Ectodermal cell (in vitro differentiated cells): ENCODE results near the gene ARFRP1.

ENCODE experiments used
- H3K27ac ChIP-seq: 2 replicates; pipeline ENCODE4 v1.7.0; 2013; ENCODE audit warnings: mild to moderate bottlenecking, low read depth, low read length; ENCODE audit not compliant: insufficient read depth, poor library complexity, severe bottlenecking
- H3K27me3 ChIP-seq: 2 replicates; pipeline ENCODE4 v1.7.0; 2013; ENCODE audit warnings: mild to moderate bottlenecking, low read length; ENCODE audit not compliant: insufficient read depth, control insufficient read depth, poor library complexity, severe bottlenecking
- H3K36me3 ChIP-seq: one replicate; pipeline ENCODE4 v1.7.0; 2013; ENCODE audit warnings: low read length; ENCODE audit not compliant: control insufficient read depth, insufficient read depth
- H3K4me1 ChIP-seq: one replicate; pipeline ENCODE4 v1.7.0; 2013; ENCODE audit warnings: low read length; ENCODE audit not compliant: control insufficient read depth, insufficient read depth
- H3K4me3 ChIP-seq: 2 replicates; pipeline ENCODE4 v1.7.0; 2013; ENCODE audit warnings: low read depth, low read length, control low read depth; ENCODE audit not compliant: insufficient read depth
- H3K9me3 ChIP-seq: 2 replicates; pipeline ENCODE4 v1.7.0; 2013; ENCODE audit warnings: mild to moderate bottlenecking, low read length, moderate library complexity; ENCODE audit not compliant: control insufficient read depth
- WGBS, 2 experiments: methylation state at CpG; one replicate each; pipeline ENCODE4 v1.1.7; 2013; ENCODE audit warnings: missing lambda C conversion rate in 2 of 2; 5-methylcytosine and 5-hydroxymethylcytosine counted together

The ARFRP1 gene

DNA sequence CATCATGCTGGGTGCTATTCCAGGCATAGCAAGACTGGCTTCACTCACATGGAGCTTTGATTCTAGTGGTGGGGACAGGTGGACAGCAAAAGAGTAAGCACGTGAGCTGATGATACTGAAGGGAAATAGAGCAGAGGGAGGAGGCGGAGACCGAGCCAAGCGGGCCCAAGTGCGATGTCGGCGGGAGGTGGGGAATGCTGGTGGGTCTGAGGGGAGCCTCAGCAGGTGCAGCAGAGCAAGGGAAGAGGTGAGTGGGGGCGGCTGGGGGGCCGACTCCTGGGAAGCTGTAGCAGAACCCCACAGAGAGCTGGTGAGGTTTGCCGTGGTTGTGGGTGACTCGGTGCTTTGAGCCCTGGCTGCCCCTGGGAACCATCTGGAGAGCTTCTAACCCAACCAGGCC, 39.4 kb downstream of the ARFRP1 start:
- Histone ChIP-seq H3K9me3 (no peaks in the 10 kb centered on the region), H3K27ac (no peak overlapping the region), H3K4me1 (peaks cover 3% of the 10 kb centered on the region), H3K4me3 (no peak overlapping the region), H3K36me3 (no peaks in the 10 kb centered on the region), H3K27me3 (no peaks in the 10 kb centered on the region)
- WGBS, 2 experiments: 94 to 96% methylated on average over 11 of the region's 11 CpGs

DNA sequence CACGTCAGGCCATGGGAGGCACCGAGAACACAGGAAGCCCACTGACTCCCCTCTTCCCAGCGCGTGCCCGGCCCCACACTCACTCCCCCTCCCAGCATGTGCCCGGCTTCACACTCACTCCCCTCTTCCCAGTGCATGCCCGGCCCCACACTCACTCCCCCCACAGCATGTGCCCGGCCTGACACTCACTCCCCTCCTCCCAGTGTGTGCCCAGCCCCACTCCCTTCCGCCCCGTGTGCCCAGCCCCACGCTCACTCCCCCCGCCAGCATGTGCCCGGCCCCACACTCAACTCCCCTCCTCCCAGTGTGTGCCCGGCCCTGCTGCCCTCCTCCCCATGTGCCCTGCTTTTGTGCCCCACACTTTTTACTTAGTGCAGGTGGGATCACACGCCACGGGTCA, 39.9 kb downstream of the ARFRP1 start:
- H3K9me3 ChIP-seq: no peaks in the 10 kb centered on the region
- no peaks in the 10 kb centered on the region for H3K27me3 ChIP-seq
- no peaks in the 10 kb centered on the region for H3K36me3 ChIP-seq
- 92 to 95% methylated on average over 16 of the region's 16 CpGs for WGBS, 2 experiments
- H3K4me3 ChIP-seq: no peak overlapping the region
- H3K4me1 ChIP-seq: peaks cover 3% of the 10 kb centered on the region
- H3K27ac ChIP-seq: no peak overlapping the region

DNA sequence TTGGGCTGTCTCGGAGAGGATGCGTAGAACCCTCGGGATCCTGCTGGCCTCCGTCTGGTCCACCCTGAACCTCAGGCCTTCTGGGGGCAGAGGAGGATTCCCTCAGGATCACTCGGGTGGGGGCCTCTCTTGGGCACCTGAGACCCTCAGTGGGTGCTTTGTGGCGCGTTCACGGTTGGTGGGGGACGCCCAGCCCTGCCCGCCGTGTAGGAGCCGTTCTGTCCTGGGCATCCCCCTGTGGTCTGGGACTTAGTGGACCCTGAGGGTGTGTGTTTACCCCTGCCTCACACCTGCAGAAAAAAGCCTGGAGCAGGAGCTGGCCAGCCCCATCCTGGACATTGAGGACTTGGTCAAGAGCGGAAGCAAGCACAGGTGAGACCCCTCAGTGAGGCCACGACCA, 42.1 kb downstream of the ARFRP1 start:
- Histone ChIP-seq H3K4me1 (peaks cover 3% of the 10 kb centered on the region), H3K36me3 (no peaks in the 10 kb centered on the region), H3K27ac (no peak overlapping the region), H3K4me3 (no peak overlapping the region), H3K27me3 (no peaks in the 10 kb centered on the region), H3K9me3 (no peaks in the 10 kb centered on the region)
- 96 to 97% methylated on average over 14 of the region's 14 CpGs for WGBS, 2 experiments

DNA sequence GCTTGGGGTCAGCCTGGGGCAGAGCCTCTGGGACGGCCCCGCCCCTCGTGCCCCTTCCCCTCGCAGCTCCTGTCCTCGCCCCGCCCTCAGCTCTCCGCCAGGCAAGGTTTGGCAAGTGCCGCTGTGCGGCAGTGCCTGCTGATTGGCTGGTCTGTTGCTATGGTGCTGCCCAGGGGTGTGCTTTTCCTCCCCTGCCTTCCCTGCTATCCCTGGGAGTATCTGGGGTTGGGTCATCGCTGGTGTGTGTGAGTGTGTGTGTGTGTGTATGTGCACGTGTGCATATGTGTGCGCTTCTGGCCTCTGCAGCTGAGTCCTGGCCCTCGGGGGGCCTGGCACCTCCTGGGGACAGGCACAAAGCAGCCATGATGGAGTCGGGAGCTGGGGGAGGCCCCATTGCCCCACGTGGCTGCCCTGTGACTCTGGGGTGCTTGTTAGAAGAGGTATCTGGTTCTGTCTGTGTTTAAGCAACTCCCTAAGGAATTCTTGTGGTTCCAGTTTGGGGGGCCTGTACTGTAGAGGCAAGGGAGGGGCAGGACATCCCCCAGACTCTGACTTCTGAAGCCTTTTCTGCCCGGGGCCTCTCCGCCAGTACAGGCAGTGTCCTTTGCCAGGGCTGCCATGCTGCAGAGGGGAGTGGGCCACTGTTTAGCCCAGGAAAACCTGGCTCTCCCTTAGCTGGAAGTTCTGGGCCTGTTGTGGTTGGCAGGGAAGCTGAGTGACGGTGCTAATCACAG, 42.7 kb downstream of the ARFRP1 start:
- H3K27me3 ChIP-seq: no peaks in the 10 kb centered on the region
- H3K4me1 ChIP-seq: peaks cover 3% of the 10 kb centered on the region
- no peaks in the 10 kb centered on the region for H3K36me3 ChIP-seq
- no peaks in the 10 kb centered on the region for H3K9me3 ChIP-seq
- H3K4me3 ChIP-seq: no peak overlapping the region
- H3K27ac ChIP-seq: no peak overlapping the region
- 61 to 63% methylated on average over 18 of the region's 18 CpGs for WGBS, 2 experiments

DNA sequence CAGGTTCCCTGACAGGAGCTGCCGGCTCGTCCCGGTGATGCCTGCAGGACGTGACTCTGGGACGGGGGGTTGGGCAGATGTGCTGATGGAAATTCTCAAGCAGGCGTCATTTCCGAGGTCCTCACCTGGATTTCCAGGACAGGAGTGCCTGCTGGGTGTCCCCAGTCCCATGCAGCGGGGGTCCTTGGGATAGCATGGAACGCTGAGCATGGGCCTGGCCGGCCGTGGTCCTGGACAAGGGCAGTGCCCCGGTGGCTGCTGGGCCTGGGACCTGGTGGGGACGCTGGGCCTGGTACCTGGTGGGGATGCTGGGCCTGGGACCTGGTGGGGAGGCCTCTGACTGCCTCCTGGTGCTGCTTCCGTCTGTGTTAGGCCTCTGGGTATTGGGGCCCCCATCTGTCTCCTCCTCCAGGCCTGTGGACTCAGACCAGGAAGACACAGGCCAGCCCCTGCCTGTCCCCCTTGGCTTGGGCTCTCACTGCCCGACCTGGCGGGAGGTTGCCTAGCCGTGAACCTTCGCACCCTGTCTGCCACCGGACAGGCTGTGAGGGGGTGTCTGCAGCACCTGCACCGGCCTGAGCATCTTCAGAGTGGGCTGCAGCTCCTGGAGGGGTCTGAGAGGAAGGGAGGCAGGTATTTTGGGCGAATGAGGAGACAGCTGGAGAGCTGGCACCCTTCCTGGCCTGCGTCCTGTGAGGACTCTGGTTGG, 43.5 kb downstream of the ARFRP1 start:
- H3K27ac ChIP-seq: no peak overlapping the region
- no peaks in the 10 kb centered on the region for H3K9me3 ChIP-seq
- H3K4me1 ChIP-seq: peaks cover 3% of the 10 kb centered on the region
- no peaks in the 10 kb centered on the region for H3K36me3 ChIP-seq
- 93 to 94% methylated on average over 22 of the region's 22 CpGs for WGBS, 2 experiments
- no peak overlapping the region for H3K4me3 ChIP-seq
- H3K27me3 ChIP-seq: no peaks in the 10 kb centered on the region

DNA sequence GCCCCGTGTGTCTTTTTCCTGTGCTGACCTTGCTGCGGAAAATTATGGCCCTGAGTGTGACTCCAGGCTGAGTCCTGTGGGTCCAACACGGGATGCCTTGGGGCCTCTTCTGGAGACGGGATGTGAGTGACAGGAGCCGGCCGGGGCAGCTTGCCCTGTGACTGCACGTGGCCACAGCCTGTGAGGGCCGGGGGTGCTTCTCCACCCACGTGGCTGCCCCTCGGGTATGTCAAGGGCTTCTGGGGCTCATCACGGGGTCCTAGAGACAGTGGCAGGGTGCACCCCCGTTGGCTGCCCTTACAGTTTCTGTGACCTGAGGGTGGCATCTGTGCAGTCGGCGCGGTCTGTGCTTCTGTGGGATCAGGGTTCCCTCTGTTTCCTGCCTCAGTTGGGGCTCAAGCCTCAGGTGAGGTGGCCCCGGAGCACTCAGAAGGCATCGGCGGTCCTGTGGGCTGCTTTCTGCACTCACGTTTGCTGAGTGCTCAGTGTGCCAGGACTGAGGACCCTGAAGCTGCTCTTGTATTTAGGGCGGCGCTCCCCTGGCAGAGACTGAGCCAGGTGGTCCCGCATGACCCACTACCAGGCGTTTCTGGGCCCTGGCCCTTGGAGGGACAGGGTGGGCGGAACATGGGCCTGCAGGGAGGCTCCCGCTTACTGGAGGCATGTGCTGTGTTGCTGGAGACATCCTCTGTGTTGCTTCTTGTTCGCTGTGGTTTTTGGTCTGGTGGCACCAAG, 44.3 kb downstream of the ARFRP1 start:
- WGBS, 2 experiments: 94 to 95% methylated on average over 26 of the region's 26 CpGs
- Histone ChIP-seq H3K9me3 (no peaks in the 10 kb centered on the region), H3K4me3 (no peak overlapping the region), H3K27ac (no peak overlapping the region), H3K36me3 (no peaks in the 10 kb centered on the region), H3K27me3 (no peaks in the 10 kb centered on the region), H3K4me1 (peaks cover 3% of the 10 kb centered on the region)

DNA sequence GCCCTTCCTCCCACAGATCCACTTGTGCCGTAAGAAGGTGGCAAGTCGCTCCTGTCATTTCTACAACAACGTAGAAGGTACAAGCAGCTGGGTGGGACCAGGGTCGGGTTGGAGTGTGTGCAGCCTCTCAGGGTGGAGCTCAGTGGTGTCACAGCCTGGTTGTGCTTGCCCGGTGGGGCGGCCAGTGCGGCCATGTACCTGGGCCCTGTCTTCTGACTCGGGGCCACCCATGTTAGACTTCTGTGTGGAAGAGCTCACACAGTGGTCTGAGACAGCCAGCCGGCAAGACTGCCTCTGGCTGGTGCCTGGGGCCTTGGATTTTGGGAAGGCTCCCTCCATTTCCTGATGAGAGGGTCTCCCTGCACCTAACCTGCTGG, 45.0 kb downstream of the ARFRP1 start:
- Histone ChIP-seq H3K9me3 (no peaks in the 10 kb centered on the region), H3K4me3 (no peak overlapping the region), H3K36me3 (no peaks in the 10 kb centered on the region), H3K27me3 (no peaks in the 10 kb centered on the region), H3K27ac (no peak overlapping the region), H3K4me1 (peaks cover 3% of the 10 kb centered on the region)
- 95% methylated on average over 9 of the region's 9 CpGs for WGBS, 2 experiments

DNA sequence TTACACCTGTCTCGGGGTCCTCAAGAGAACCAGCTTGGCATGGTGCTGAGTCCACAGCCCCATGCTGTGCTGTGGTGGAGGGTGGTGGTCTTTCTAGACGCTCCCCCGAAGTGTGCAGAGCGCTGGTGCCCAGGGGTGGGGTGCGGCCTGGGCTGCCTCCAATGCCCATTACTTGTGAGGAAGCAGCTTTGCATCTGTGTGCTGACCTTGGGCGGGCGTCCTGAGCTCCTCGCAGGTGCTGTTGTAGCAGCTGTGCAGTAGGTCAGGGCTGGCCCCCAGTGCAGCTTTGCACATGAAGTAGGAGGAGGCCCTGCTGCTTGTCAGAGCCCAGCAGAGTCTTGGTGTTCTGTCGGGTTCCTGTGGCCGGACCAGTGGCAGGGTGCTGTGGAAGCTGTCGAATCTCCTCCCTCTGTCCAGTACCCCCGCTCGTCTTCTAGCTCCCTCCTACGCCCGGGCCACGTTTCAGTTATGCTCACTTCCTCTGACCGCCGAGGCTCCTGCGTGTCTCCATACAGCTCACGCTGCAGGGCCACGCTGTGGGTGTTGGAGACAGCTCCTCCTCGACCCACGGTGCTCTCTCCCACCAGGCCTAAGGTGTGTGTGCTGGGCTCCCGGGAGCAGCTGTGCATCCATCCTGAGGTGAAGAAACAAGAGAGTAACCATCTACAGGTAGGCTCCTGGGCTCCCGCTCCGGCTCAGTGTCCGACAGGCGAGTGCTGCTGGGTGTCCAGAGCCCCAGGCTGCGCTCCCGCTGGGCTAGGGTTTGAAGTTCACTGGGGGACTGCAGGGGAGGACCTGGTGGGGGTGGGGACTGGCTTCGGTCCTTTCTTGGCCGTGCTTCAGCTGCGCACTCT, 45.6 kb downstream of the ARFRP1 start:
- Histone ChIP-seq H3K9me3 (no peaks in the 10 kb centered on the region), H3K4me3 (no peak overlapping the region), H3K36me3 (no peaks in the 10 kb centered on the region), H3K27ac (no peak overlapping the region), H3K27me3 (no peaks in the 10 kb centered on the region), H3K4me1 (peaks cover 3% of the 10 kb centered on the region)
- 93 to 95% methylated on average over 33 of the region's 33 CpGs for WGBS, 2 experiments

DNA sequence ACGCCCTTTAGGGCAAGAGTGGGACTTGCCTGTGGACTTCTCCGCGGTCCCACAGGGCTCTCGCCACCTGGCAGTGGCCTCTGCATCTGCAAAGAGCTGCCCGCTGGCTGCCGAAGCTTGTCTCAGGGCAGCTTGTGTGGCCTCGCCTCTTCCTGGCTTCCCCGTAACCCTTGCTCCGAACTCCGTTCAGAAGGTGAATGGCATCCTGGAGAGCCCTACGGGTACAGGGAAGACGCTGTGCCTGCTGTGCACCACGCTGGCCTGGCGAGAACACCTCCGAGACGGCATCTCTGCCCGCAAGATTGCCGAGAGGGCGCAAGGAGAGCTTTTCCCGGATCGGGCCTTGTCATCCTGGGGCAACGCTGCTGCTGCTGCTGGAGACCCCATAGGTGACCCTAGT, 46.7 kb downstream of the ARFRP1 start:
- Histone ChIP-seq H3K27me3 (no peaks in the 10 kb centered on the region), H3K27ac (no peak overlapping the region), H3K4me1 (peaks cover 3% of the 10 kb centered on the region), H3K36me3 (no peaks in the 10 kb centered on the region), H3K4me3 (no peak overlapping the region), H3K9me3 (no peaks in the 10 kb centered on the region)
- WGBS, 2 experiments: 93 to 95% methylated on average over 22 of the region's 22 CpGs
